Left renal cortex interstitium (tissue), 4 donors: ENCODE data around the gene LTA. TPM values are rescaled to one million over a fixed set of nuclear protein-coding genes. Genes with fewer than 3 reads are reported as not detected.
A peak's percentile ranks its signal among the peaks of the same experiment; 100 is the strongest.

Experiments used
- DNase-seq, 4 donors: peaks; one replicate each; pipeline ENCODE4 v3.0.0-alpha.2; 2013; ENCODE audit warnings: low read depth in 4 of 4, low spot score in 2 of 4, missing footprints in 1 of 4
- polyA plus RNA-seq, 4 donors: library from polyadenylated mRNA; unstranded; fragments of 120-200 nt; gene quantifications; one replicate each; pipeline ENCODE4 v1.2.1, GENCODE V29; 2013; ENCODE audit not compliant: insufficient read length in 4 of 4

Gene LTA
- polyA plus RNA-seq = under 1 TPM; 0.24 to 0.39 (median 0.31) TPM

GRCh38 chr6:31572041-31572911 is at the start of gene LTA:
Gene LTA, plus strand, starts transcription at chr6:31572289. Its CDS starts 454 bp downstream, at chr6:31572743.
- no peak for DNase-seq

- no peak for DNase-seq
Observed at GRCh38 chr6:31525553-31525931, 46.5 kb upstream of the LTA start.

GRCh38 chr6:31525932-31526591 is 46.0 kb upstream of the LTA start:
- DNase-seq = no peak

GRCh38 chr6:31528307-31528777 is 43.7 kb upstream of the LTA start:
- no peak for DNase-seq

GRCh38 chr6:31528821-31529328 is 43.2 kb upstream of the LTA start, which contains the start of gene MCCD1:
Gene MCCD1, plus strand, starts transcription at chr6:31528962. Its CDS starts 53 bp downstream, at chr6:31529015.
- no peak for DNase-seq

GRCh38 chr6:31529329-31530150 is 42.5 kb upstream of the LTA start:
- no peak for DNase-seq

- DNase-seq = no peak
Observed at GRCh38 chr6:31530659-31531058, 41.4 kb upstream of the LTA start.

GRCh38 chr6:31531162-31531561 is 40.9 kb upstream of the LTA start:
- no peak for DNase-seq

- DNase-seq = no peak
Observed at GRCh38 chr6:31531771-31532643, 40.1 kb upstream of the LTA start.

- no peak for DNase-seq
Observed at GRCh38 chr6:31532644-31533454, 39.2 kb upstream of the LTA start.

- DNase-seq = no peak
Observed at GRCh38 chr6:31533455-31533841, 38.6 kb upstream of the LTA start.

GRCh38 chr6:31534011-31534410 is 38.1 kb upstream of the LTA start:
- DNase-seq = no peak

- DNase-seq = no peak
Observed at GRCh38 chr6:31534521-31535040, 37.5 kb upstream of the LTA start.

- DNase-seq = no peak
Observed at GRCh38 chr6:31535538-31536324, 36.4 kb upstream of the LTA start.

- no peak for DNase-seq
Observed at GRCh38 chr6:31538805-31539400, 33.2 kb upstream of the LTA start.

GRCh38 chr6:31540640-31541039 is 31.4 kb upstream of the LTA start:
- DNase-seq = no peak

- DNase-seq = peak in 3 of 4 donors; percentile 22 to 38 (median 24)
Observed at GRCh38 chr6:31541059-31541657, 30.9 kb upstream of the LTA start.
